ENCODE data around the gene FANCF.
"Not testable (repeated sequence)": the region's sequence is repeated elsewhere in the genome, so short reads cannot be mapped to it uniquely, and the experiment has no call there.

Gene FANCF

GRCh38 chr11:22625448-22626287, at the start of gene FANCF:
FANCF (minus strand) TSS chr11:22625823; CDS start chr11:22625810, 13 bp downstream.
- peak; percentile 97 for DNase-seq (ENCODE audit: low spot score)

GRCh38 chr11:22674470-22675439, 49.1 kb upstream of the FANCF start:
- no peak for DNase-seq (ENCODE audit: low spot score)

GRCh38 chr11:22671751-22672150, 46.1 kb upstream of the FANCF start:
- no peak for DNase-seq (ENCODE audit: low spot score)

GRCh38 chr11:22670830-22671229, 45.2 kb upstream of the FANCF start:
- DNase-seq (ENCODE audit: low spot score) = no peak

GRCh38 chr11:22669368-22669767, 43.7 kb upstream of the FANCF start:
- no peak for DNase-seq (ENCODE audit: low spot score)

- no peak for DNase-seq (ENCODE audit: low spot score)
Measured at GRCh38 chr11:22668005-22668796, 42.6 kb upstream of the FANCF start.

GRCh38 chr11:22666688-22667439, 41.2 kb upstream of the FANCF start:
- DNase-seq (ENCODE audit: low spot score) = no peak

GRCh38 chr11:22666325-22666687, 40.7 kb upstream of the FANCF start, which contains the start of gene GAS2:
GAS2 (plus strand) TSS chr11:22666611; CDS start chr11:22674870, 8,259 bp downstream.
- no peak for DNase-seq (ENCODE audit: low spot score)

- DNase-seq (ENCODE audit: low spot score) = no peak
Measured at GRCh38 chr11:22659783-22660182, 34.2 kb upstream of the FANCF start.

- no peak for DNase-seq (ENCODE audit: low spot score)
Measured at GRCh38 chr11:22657101-22657694, 31.6 kb upstream of the FANCF start.

- DNase-seq (ENCODE audit: low spot score) = no peak
Measured at GRCh38 chr11:22656130-22656529, 30.5 kb upstream of the FANCF start.

- DNase-seq (ENCODE audit: low spot score) = not testable (repeated sequence)
Measured at GRCh38 chr11:22652346-22652745, 26.7 kb upstream of the FANCF start.

- no peak for DNase-seq (ENCODE audit: low spot score)
Measured at GRCh38 chr11:22641559-22641958, 15.9 kb upstream of the FANCF start.

GRCh38 chr11:22640862-22641261, 15.2 kb upstream of the FANCF start:
- DNase-seq (ENCODE audit: low spot score) = no peak

- DNase-seq (ENCODE audit: low spot score) = no peak
Measured at GRCh38 chr11:22635689-22636088, 10.1 kb upstream of the FANCF start.

GRCh38 chr11:22634897-22635629, 9.4 kb upstream of the FANCF start:
- DNase-seq (ENCODE audit: low spot score) = no peak

GRCh38 chr11:22633354-22633902, 7.8 kb upstream of the FANCF start:
- no peak for DNase-seq (ENCODE audit: low spot score)

GRCh38 chr11:22627421-22627820, 1.8 kb upstream of the FANCF start:
- no peak for DNase-seq (ENCODE audit: low spot score)

- DNase-seq (ENCODE audit: low spot score) = no peak
Measured at GRCh38 chr11:22626573-22627239, 1.1 kb upstream of the FANCF start.
